ENCODE data around the gene MSMB. TPM values are rescaled to one million over a fixed set of nuclear protein-coding genes. Genes with fewer than 3 reads are reported as not detected.

MSMB gene
- total and polyA plus RNA-seq, 9 of the 15 experiments (the other 6 are each of a cell fraction or from before 2014, with no cell fraction given) = 0.21 to 0.60 TPM; not detected in 7

- TF ChIP-seq TSHZ1 (CRISPR knock-in tag; IDR thresholded peaks at IDR 0.05) = 0 out of 2 replicates have a peak, but pooled peaks have one; percentile 32
- peak; percentile 99 to 100 for TF ChIP-seq ARNT (IDR thresholded peaks at IDR 0.05)
- peak; percentile 83; the same call in 1 of the 2 replicates for TF ChIP-seq FOXJ2 (tag; IDR thresholded peaks at IDR 0.05)
- peak; percentile 95 for TF ChIP-seq NFATC3 (IDR thresholded peaks at IDR 0.05)
- TF ChIP-seq CXXC5 (CRISPR knock-in tag; IDR thresholded peaks at IDR 0.05) = peak; percentile 100
- TF ChIP-seq NR3C1 (CRISPR knock-in tag; IDR thresholded peaks at IDR 0.05) = no peak
- TF ChIP-seq BCOR (IDR thresholded peaks at IDR 0.05) = peak; percentile 91
- peak; percentile 99 for TF ChIP-seq FOXM1 (IDR thresholded peaks at IDR 0.05; ENCODE audit: low read depth)
- no peak for TF ChIP-seq FOXM1 (CRISPR knock-in tag; IDR thresholded peaks at IDR 0.05; ENCODE audit: low read depth)
- no peak for TF ChIP-seq ZNF57 (CRISPR knock-in tag; IDR thresholded peaks at IDR 0.05)
- peak; percentile 88 for TF ChIP-seq MTA3 (IDR thresholded peaks at IDR 0.05; ENCODE audit: borderline replicate concordance)
- no peak for TF ChIP-seq SIN3B (IDR thresholded peaks at IDR 0.05; ENCODE audit: low read depth)
- peak; percentile 70; the same call in 1 of the 2 replicates for TF ChIP-seq NKRF (IDR thresholded peaks at IDR 0.05; ENCODE audit: borderline replicate concordance)
- no peak for TF ChIP-seq ATF1 (CRISPR knock-in tag; IDR thresholded peaks at IDR 0.05)
- peak; percentile 96 for TF ChIP-seq ATF1 (tag; IDR thresholded peaks at IDR 0.05)
- TF ChIP-seq SIX5 (IDR thresholded peaks at IDR 0.05; ENCODE audit: borderline replicate concordance in 1 of 2, insufficient read depth in 1 of 2, low read depth in 1 of 2, low read length in 2 of 2) = no peak
- peak; percentile 83; the same call in 1 of the 2 replicates for TF ChIP-seq CREB3 (tag; conservative IDR thresholded peaks at IDR 0.05; ENCODE audit: low read depth)
- TF ChIP-seq TRIM28 (IDR thresholded peaks at IDR 0.05) = peak; percentile 71; the same call in 1 of the 2 replicates
- TF ChIP-seq PCBP1 (IDR thresholded peaks at IDR 0.05; ENCODE audit: low read depth, low read length, poor library complexity, severe bottlenecking) = no peak
- TF ChIP-seq NFE2 (IDR thresholded peaks at IDR 0.05; ENCODE audit: low read depth) = peak; percentile 52; the same call in 1 of the 2 replicates
- TF ChIP-seq RB1 (IDR thresholded peaks at IDR 0.05; ENCODE audit: low read depth) = peak; percentile 26; the same call in 1 of the 2 replicates
- peak; percentile 67 for TF ChIP-seq C11orf30 (IDR thresholded peaks at IDR 0.05; ENCODE audit: low read depth)
- peak; percentile 99 for TF ChIP-seq TCF3 (CRISPR knock-in tag; IDR thresholded peaks at IDR 0.05)
- TF ChIP-seq SMARCC2 (IDR thresholded peaks at IDR 0.05; ENCODE audit: low read depth) = peak; percentile 100
- TF ChIP-seq DDX20 (tag; IDR thresholded peaks at IDR 0.05; ENCODE audit: low read depth) = no peak; the same call in 1 of the 2 replicates
Observed at GRCh38 chr10:46001187-46001756, 44.8 kb downstream of the MSMB start (continued).
